WI38 (cell line): ENCODE results near the gene GUCA2A.

Experiments
- H3K4me3 ChIP-seq: 2 replicates; pipeline ENCODE4 v1.5.1; 2011; ENCODE audit warnings: low read depth, mild to moderate bottlenecking, control low read depth, low read length
- CTCF ChIP-seq: IDR thresholded peaks from 2 replicates; pipeline ENCODE4 v1.5.1; 2012; ENCODE audit warnings: low read depth, mild to moderate bottlenecking, control low read depth, low read length

Gene GUCA2A

GRCh38 chr1:42183957-42184268, 19.4 kb upstream of the GUCA2A start:
- TF ChIP-seq CTCF, result no peak
- H3K4me3 ChIP-seq, result no peak overlapping the region

- H3K4me3 ChIP-seq, result no peak overlapping the region
- no peak for TF ChIP-seq CTCF
These were observed 18.8 kb upstream of the GUCA2A start for GRCh38 chr1:42183210-42183956.

- TF ChIP-seq CTCF, result no peak
- H3K4me3 ChIP-seq, result no peak overlapping the region
These were observed 17.1 kb upstream of the GUCA2A start for GRCh38 chr1:42181687-42182086.

- no peak for TF ChIP-seq CTCF
- H3K4me3 ChIP-seq, result no peak overlapping the region
These were observed 15.4 kb upstream of the GUCA2A start for GRCh38 chr1:42179900-42180329.

GRCh38 chr1:42179275-42179674, 14.7 kb upstream of the GUCA2A start:
- H3K4me3 ChIP-seq, result no peak overlapping the region
- no peak for TF ChIP-seq CTCF

- H3K4me3 ChIP-seq, result no peak overlapping the region
- TF ChIP-seq CTCF, result no peak
These were observed 13.7 kb upstream of the GUCA2A start for GRCh38 chr1:42178249-42178648.

GRCh38 chr1:42177541-42177981, 13.0 kb upstream of the GUCA2A start:
- no peak for TF ChIP-seq CTCF

More at GRCh38 chr1:42177541-42177981, 13.0 kb upstream of the GUCA2A start:
- H3K4me3 ChIP-seq, result no peak overlapping the region
